Measurements from ENCODE around the gene PLB1.

The PLB1 gene

DNA sequence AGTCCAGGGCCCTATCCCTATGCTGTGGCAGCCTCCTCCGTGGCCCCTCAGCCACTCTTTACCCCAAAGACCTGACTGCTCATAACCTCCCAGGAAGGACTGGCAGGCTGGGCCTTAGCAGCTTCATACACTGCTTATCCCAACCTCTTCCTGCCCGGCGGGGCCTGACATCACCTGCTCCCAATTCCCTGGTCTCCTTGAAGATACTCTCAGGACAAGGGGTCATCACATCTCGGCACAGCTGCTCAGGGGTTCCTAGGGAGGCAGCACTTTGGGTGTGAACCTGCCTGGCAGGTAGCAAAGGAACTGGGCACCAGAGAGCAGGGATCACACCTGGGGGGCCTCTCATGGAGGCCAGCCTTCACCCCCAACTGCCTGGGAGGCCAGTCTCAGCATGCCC, 68.5 kb downstream of the PLB1 start:
- DNase-seq (ENCODE audit: low read depth): no peak

DNA sequence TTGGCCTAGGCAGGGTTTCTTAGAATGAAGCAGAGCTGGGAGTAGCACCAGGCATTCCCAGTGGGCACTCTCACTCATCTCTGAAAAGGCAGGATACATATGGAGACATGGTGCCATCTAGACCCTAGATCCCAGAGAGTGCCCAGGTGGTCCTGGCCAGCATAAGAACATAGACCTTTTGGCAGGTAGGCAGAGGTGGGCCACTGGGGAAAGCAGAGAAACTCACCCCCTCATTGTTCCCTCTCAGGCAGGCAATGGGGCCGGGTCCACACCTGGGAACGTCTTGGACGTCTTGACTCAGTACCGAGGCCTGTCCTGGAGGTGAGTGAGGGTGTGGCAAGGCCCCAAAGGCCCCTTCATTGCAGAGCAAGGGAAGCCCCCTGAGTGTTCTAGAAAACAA, 69.2 kb downstream of the PLB1 start:
- no peak for DNase-seq (ENCODE audit: low read depth)

DNA sequence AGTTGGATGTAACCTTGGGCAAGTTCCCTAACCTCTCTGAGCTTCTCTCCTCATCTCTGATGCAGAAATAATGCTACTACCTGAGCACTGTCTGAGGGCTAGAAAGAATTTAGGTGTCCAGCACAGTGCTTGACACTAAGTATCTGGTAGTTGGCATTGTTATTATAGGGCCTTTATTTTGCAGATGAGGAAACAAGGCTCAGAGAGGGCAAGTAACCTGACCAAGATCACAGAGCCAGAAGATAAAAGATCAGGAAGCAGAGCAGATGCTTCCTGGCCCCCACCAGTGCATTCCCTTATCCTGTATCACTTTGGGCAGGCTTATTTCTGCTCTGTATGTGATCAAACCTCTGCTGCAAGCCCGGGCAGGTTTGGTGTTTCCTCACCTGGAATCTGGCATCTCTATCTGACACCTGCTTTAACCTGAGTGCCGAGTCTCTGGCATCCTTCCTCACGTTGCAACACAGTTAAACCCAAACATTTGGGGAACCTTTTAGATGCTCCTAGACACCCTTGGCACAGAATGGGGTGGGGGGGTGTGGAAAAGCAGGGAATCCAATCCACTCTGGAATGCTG, 69.9 kb downstream of the PLB1 start:
- no peak for DNase-seq (ENCODE audit: low read depth)

DNA sequence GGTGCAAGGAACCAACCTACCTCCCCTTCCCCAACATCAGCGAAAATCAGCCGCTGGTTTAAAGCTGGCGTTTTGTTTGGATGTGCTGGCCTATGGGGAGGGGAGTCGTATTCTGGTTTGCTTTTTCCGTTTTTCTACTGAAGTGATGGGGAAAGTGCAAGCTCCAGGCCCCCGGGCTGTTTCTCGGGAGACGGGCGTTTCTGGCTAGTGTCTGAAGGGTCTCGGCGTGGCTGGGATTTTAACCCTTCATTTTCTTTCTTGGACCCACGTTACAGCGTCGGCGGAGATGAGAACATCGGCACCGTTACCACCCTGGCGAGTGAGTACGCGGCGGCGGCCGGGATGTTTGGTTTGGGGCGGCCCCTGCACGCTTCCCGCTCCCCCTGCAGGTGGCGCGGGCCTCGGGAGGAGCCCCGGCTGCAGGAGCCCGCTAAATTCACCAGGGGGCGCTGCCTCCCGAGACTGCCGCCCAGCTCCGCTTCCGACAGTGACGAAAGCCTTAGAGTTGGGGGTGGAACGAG, 70.7 kb downstream of the PLB1 start:
- peak; percentile 77 for DNase-seq (ENCODE audit: low read depth)

DNA sequence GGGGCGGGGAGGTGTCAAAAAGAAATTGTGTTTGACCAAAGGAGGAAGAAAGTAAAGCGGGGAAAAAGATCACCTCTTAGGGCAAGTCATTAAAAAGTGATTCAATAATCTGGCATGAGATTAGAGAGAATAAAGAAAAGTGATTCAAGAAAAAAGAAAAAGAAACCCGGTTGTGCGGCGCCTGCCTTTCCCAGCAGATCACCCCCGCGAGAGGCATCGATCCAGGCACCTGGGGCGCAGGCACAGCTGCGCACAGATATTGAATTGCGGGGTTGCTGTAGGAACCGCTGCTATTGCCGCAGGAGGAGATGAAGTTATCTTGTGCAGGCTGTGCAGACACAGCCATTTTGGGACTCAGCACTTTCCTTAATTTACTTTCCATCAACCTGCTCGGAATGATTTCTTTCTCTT, 71.2 kb downstream of the PLB1 start:
- no peak for DNase-seq (ENCODE audit: low read depth)

DNA sequence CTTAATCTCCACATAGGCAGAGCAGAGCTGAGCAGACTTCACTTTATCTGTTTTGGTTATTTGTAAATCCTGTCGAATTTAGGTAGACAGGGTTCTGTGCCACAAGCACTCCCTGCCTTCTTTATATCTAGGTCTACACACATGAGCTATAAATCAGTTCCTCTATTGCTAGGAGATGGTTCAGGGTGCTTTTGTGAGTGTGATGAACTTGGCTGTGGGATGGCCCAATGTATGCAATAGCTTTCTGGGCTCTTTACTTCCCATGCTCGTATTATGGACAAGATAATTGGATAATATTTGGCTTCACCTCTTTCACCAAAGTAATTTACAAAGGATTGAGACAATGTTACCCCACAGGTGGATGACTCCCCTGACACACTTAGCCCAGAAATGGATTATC, 72.2 kb downstream of the PLB1 start:
- no peak for DNase-seq (ENCODE audit: low read depth)

DNA sequence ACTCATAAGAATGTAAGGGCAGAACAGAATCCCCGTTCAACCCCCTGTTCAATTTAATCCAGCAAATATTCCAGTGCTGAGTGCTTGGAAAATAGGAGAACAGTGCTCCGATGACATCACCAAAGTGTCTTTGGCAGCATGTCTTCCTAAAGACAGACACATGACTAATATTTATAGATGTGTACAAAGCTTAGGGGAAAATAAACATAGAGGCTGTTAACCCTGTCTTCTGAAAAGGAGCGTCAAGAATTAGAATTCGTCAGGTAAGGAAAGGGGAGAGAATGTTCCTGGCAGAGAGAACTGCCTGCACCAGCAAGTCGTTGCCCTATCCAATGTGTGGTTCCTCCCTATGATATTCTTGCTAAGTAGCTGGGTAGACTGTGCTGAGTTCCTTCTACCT, 72.7 kb downstream of the PLB1 start:
- no peak for DNase-seq (ENCODE audit: low read depth)

DNA sequence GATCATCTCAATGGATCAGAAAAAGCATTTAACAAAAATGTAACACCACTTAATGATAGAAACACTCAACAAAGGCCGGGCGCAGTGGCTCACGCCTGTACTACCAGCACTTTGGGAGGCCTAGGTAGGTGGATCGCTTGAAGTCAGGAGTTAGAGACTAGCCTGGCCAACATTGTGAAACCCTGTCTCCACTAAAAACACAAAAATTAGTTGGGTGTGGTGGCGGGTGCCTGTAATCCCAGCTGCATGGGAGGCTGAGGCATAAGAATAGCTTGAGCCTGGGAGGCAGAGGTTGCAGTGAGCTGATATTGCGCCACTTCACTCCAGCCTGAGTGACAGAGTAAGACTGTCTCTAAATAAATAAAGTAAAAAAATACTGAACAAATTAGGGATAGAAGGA, 74.6 kb downstream of the PLB1 start:
- DNase-seq (ENCODE audit: low read depth): no peak

DNA sequence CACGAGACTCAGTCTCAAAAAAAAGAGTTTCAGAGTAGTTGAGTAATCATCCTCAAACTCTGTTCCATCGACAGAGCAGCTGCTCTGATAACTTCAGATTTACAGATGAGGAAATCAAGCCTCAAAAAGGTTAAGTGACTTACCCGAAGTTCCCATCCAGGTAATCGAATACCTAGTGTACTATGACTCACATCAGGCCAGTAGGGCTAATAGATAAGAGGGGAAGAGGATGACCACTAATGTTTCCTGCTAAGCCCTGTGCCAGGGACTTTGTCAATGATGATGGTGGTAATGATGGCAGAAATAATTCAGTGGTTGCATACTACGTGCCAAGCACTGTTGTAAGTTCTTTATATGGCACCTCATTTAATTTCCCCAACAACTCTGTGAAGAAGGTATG, 80.9 kb downstream of the PLB1 start:
- no peak for DNase-seq (ENCODE audit: low read depth)

DNA sequence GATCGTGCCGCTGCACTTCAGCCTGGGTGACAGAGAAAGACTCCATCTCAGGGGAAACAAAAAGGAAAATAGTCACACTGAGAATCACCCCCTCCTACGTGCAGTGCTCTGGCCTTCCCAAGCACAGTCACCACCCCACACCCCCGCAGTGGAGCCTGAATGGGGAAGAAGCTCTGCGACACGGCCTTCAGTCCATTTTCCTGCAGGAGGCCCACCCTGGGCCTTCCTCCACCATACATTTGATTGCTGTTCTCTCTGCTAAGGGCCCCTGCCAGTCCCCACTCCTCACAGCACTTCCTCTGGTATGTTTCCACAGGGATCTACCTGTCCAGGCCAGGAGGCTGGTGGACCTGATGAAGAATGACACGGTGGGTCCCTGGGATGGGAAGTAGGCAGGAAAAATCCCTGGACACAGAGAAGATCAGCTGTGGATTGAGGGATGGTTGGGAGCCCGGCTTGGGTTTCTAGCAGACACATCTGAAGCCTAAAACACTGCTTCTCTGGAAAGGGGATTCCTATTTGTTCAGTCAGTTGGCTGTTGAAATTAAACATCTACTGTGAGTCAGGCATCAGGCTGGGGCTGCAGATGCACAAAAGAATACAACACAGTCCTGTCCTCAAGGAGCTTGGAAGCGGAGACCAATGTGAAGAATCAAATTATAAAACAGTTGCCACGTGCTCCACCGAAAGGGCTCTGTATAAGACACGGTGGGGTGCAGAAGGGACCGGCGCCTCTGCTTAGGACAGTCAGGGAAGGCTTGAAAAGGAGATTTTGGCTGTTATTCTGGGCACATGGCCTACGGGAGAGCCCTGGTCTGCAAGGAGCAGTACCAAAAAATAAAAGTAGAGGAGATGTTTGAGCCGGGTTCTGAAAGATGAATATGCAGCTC, 82.2 kb downstream of the PLB1 start:
- DNase-seq (ENCODE audit: low read depth): no peak

DNA sequence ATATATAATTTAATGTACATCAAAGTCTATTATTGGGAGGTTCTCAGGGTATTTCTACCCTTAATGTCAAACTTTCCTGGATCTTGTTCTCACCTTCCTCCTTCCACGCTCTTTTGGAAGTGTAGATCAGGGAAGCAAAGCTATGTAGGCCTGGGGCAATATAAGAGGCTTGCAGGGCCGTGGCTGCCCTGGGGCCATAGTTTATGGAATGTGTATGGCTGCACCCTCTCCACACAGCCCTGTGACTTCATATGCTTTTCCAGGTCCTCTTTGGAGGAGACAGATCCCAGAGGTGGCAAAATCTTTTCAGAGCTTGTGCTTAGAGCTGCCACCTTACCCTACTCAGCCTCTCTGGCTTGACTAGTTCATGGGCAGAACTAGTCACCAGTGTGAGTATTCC, 82.9 kb downstream of the PLB1 start:
- DNase-seq (ENCODE audit: low read depth): no peak

DNA sequence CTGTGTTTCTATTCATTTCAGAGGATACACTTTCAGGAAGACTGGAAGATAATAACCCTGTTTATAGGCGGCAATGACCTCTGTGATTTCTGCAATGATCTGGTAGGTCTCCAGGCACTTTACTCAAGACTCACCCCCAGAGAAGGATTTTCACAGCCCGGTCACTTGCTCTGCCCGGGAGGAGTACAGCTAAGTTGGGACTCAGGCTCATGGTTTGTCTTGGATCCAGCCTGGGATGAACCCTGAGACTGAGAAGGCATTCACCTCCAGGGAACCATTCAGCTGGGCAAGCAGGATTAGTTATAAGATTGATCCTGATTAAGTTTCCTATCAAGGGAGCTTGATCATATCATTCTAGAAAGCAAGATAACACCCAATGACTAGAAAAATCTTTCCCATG, 83.7 kb downstream of the PLB1 start:
- DNase-seq (ENCODE audit: low read depth): no peak

DNA sequence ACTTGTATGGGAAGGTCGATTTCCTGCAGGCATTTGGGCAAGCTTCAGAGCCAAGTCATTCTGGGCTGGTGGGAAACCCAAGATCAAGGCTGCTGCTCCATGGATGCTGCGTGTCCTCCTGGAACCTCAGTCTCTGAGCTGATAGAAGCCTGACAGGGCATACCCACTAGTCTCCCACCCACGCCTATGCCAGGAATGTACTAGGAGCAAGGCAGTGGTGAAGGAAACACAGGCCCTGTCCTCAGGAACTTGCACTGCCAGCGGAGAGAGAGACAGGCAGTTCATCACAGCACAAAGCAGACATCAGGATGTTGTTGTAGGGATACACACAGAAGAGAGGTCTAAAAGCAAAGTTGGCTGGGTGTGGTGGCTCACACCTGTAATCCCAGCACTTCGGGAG, 84.2 kb downstream of the PLB1 start:
- DNase-seq (ENCODE audit: low read depth): no peak

DNA sequence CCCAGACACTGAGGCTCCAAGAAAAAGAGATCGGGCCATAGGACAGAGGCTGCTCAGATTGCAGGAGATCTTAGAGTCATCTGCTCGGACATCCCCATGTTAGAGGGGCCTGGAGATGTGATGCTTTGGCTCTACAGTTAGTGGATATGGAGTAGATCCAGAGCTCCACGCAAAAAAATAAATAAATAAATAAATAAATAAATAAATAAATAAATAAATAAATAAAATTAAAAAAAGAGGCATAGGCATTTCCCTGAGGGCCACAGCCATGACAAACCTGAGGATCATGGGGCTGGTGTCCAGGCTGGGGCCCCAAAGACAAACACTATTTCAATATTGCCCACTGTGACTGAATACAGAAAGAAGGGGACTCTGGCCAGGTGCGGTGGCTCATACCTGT, 85.5 kb downstream of the PLB1 start:
- no peak for DNase-seq (ENCODE audit: low read depth)

DNA sequence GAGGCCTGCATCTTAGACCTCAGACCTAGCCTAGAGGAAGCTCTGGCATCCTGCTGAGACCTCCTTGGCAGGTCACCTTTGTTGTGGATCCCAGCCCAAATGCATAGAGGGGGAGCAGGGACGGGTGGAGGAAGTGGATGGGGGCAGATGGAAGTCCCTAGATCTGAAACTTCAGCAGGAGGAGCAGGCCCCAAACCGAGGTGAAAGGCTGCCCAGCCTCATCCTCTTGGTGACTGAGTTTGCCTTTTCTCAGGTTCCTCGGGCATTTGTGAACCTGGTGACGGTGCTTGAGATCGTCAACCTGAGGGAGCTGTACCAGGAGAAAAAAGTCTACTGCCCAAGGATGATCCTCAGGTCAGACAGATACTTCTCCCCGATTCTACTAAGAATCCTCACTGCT, 86.3 kb downstream of the PLB1 start:
- DNase-seq (ENCODE audit: low read depth): no peak

DNA sequence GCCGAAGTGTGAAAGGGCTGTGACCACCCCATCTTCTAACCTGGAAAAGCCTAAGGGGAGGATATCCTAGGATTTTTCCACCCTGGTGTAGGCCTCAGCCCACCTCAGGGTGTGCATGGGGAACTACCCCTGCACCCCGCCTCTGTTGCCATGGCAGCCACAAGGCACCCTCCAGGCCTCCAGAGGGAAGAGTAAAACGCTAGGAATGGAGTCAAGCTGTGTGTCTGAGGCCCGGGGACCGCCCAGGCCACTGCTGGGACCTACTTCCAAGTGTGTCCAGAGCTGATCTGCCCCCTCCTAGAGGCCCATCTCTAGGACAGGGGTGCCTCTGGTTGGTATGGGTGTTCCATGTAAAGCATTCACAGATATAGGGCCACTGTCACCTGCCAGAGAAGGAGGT, 86.7 kb downstream of the PLB1 start:
- DNase-seq (ENCODE audit: low read depth): no peak

DNA sequence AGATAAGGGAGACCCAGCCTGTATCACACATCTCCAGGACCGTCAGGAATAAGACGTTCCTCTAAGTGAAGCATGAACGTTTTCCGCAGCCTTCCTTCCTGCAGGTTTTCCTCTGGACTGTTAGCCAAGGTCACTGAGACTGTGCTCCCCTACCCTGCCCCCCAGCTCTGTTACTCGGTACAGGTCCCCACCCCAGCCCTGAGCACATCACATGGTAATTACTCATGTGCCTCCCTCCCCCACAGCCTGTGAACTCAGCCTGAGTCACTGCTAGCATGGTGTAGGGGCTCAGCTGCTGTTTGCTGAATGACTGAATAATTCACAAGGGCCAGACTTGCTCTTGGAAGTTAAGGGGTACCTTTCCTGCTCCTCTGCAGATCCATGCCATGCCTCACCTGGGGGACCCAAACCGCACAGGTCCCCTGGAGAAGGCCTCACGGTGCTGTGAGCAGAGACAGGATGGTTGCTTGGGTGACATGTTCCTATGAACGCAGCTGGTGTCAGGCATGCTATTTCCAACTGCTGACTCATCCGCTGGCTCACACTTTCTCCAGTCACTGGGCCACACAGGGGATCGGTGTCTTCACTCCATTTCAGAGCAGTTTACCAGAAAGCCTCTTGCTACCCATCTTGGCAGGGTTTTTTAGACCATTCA, 88.2 kb downstream of the PLB1 start:
- no peak for DNase-seq (ENCODE audit: low read depth)

DNA sequence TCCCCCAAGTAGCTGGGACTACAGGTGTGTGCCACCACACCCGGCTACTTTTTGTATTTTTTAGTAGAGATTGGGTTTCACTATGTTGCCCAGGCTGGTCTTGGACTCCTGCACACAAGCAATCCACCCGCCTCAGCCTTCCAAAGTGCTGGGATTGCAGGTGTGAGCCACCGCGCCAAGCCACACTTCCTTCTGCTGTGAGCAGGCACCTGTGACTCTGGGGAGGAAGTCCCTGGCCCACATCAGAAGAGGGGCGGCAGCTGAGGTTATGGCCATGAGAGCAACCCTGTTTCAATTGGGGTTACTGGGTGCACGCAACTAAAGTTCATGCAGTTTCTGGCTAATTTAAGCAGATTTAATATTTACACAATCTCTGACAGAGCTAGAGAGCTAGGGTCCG, 91.0 kb downstream of the PLB1 start:
- DNase-seq (ENCODE audit: low read depth): peak; percentile 42

DNA sequence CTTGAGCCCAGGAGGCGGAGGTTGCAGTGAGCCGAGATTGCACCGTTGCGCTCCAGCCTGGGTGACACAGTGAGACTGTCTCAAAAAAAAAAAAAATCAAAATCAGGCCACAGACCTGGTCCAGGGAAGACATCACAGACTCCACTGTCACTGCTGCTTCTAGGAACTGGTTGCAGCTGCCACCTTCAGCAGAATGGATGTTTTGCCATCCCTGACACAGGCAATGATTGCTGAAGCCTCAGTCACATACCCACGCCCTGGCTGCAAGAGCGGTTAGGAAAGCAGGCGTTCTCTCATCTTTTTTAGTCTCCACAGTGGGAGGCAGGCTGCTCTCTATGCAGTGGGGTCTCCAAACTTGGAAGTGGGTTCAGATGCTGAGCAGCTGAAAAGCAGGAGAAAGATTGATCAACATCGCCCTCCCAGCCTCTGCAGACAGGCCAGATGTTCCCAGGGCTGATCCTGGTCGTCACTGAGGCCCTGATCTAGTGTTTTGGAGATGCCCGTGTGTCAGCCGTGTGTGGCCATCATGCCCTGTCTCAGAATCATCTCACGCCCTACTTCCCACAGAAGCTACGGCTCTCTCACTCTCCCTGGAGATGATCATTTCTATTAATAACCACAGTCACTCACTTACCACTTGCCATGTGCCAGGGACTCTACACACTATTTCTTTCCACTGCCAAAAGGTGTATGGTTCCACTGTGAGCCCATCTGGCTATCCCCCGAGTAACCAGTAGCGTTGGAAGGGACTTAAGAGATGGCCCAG, 91.8 kb downstream of the PLB1 start:
- no peak for DNase-seq (ENCODE audit: low read depth)

DNA sequence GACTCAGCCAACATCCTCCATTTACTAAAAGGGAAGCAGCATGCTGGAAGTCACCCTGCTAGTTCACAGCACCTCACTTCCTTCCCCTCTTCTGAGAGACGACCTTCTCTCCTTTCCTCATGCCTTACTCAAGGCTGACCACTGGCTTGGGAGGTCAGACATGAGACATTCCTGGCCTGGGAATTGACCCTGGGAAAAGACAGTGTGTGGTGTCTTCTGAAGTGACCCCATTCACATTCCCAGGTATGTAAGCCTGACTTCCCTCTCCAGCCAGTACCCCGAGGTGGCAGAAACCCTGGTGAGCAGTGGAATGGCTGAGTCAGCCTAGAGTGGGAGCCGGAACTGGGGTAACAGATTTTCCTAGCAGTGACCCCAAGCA, 92.4 kb downstream of the PLB1 start:
- DNase-seq (ENCODE audit: low read depth): no peak

DNA sequence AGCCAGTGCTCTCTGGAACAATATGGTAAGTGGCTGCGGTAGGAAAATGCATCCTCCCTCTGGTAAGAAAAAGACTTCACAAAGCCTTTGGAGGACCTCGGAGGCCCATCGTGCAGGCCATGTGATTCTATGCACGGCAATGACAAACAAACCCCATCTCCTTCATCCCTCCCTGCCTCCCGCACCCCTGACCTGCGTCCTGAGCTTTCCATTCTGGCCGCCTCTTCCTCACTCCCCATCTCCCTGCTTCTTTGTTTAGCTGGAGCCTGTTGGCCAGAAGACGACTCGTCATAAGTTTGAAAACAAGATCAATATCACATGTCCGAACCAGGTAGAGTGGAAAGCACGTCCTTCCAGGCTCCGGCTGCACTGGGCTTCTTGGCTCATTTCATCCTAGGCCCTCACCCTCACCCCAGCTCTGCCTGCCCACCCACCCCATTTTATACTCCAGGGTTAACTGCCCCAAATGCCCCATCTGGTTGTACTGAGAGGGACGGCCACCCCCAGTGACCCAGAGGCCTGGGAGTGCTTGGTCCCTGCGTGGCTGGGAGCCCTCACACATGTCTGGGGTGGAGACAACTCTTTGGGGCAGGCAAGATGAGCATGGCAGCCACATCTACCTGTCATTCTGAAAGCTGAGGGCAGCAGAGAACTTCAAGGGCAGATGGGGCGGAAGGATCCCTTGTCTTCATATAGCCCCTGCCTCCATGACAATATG, 94.0 kb downstream of the PLB1 start:
- DNase-seq (ENCODE audit: low read depth): no peak

Measured in T follicular helper cell (primary cell).